GM23248 (cell line): ENCODE data around the gene GSDMA.

Source experiments
- EZH2 ChIP-seq: fragments of 200-600 bp; sonication (generic); IDR thresholded peaks from 2 replicates; pipeline ENCODE4 v1.6.1; 2018; ENCODE audit warnings: antibody characterized with exemption, mild to moderate bottlenecking; ENCODE audit not compliant: insufficient read depth, poor library complexity, severe bottlenecking
- EZH2phosphoT487 ChIP-seq: fragments of 200-600 bp; sonication (generic); IDR thresholded peaks from 2 replicates; pipeline ENCODE4 v1.6.1; 2018; ENCODE audit warnings: antibody characterized with exemption, moderate library complexity, mild to moderate bottlenecking, low read depth; ENCODE audit not compliant: insufficient read depth

DNA sequence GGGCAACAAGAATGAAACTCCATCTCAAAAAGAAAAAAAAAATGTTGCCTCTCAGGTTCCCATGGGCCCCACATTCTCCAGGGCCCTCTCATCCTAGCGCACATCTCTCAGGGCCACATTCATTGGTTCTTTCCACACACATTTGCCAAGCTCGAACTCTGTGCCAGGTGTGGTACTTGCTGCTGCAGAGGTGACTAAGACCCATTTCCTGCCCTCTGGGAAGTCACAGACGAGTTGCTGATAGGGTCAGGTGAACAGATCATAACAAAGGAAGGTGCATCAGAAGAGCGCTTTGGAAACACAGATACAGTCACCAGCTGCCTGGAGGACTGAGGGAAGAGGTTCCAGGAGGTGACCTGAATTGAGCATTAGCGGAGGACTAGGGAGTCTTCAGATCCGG is 1.0 kb downstream of the GSDMA start:
- TF ChIP-seq EZH2 (no peak), EZH2phosphoT487 (no peak)
